GM21515 (cell line): Measurements from ENCODE around the gene IL5.
A peak's percentile ranks its signal among the peaks of the same experiment; 100 is the strongest.

Source experiments
- ATAC-seq: cut with Tn5 transposase; IDR thresholded peaks from one replicate; pipeline ENCODE4 v1.9.1; 2021; ENCODE audit not compliant: unreplicated experiment

IL5 gene

DNA sequence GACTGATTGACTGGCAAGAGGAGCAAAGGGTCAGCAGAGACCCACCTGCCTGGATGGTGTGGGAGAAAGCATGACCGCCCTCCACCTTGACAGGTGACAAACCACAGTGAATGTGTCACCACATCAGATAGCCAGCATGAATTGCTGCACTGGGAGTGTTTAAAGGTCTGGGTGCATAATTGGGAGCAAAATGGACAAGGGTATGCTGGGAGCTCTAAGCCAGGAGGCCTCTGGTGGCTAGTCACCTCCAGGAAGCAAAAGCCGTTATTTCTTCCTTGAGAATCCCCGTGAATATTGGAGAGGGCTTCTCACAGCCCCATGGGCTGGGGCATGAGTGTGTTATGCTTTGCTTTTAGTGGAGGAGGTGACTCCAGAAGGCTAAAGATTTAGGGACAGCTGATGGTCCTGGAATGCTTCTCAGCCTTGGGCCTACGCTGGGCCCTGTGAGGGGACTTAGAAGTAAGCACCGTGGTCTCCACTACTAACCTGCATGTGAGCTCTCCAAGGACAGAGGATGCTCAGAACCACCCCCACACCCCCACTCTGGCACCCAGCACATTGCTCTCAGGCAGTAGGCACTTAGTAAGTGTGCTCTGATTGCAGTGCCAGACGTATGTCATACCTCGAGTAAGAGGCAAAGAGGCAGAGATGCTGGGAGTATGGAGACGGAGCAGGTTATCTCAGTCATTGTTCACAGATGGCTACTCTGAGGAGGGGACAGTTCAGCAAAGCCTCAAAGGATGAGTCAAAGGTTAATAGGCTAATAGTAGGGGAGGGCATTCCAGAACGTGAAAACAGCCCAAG, 43.7 kb downstream of the IL5 start:
- ATAC-seq = no peak

DNA sequence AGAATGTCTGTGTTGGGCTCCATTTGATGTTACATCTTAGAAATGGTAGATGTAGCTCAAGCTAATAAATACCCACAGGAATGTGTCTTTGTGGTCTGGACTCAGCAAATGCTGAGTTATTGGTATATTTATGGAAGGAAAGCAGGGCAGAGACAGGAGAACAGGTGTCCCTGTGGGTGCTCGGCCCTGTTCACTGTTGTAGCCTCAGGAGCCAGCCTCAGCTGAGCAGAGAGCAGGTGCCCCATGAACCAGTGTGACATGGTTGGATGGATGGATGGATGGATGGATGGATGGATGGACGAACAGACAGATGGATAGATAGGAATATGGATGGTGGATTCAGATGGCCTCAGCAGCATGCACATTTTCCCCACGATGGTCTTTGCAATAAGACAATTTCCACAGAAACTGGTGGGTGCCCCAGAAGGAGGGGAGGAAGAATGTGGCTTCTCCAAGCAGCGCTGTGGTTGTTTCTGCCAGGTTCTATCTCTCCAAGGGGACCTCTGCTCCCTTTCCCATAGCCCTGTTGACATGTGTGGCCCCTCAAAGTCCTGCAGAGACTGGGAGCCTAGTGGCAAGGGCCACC, 44.5 kb downstream of the IL5 start:
- ATAC-seq = no peak

- ATAC-seq = no peak
Measured at GRCh38 chr5:132498152-132498551, 45.2 kb downstream of the IL5 start.

DNA sequence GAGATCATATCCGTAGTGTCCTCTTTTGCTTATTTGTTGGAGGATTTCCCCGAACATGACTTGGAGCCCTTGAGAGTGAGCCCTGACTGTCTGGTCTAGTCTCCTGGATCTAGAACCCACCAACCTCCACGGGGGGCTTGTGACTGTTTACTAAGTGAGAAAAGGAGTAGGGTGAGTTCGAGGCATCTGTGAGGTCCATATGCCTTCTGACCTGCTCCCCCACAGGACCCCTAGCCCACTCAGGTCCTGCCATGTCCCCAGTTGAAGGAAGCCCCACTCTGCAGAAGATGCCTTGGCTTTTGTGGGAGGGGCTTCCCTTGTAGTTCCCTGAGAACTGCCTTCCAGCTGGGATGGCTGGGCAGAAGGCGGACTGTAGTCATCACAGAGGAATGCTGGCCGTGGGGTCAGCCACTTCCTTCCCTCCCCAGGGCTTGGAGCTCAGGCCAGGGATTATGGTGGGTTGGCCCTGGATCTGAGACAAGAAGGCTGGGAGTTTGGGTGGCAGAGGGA, 45.8 kb downstream of the IL5 start:
- no peak for ATAC-seq

GRCh38 chr5:132496631-132497487, 46.5 kb downstream of the IL5 start:
- peak; percentile 44 for ATAC-seq

GRCh38 chr5:132496191-132496630, 47.1 kb downstream of the IL5 start:
- peak; percentile 28 for ATAC-seq

DNA sequence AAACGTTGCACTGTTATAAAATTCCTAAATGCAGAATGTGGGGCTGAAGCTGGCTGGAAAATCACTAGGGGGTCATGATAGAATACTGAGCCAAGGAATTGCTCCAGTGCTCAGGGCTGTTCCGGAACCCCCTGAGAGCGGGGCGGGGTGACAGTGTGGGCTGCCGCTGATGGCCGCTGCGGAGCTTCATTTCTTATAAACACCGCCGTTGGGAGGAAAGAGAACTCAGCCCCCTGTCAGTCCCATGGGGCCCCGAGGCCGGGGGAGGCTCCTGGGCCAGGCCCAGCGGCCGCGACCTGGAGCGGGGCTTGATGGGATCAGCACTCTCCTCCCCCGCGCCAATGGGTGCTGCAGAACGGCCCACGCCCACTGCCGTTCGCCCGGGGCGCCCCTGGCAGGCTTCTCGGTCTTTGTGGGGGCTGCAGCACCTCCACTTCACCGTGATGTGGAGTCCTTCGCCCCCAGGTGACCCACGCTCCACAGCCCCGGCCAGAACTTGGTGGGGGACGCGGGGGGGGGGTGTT, 47.6 kb downstream of the IL5 start:
- ATAC-seq = peak; percentile 26

GRCh38 chr5:132493821-132494220, 49.5 kb downstream of the IL5 start:
- no peak for ATAC-seq

DNA sequence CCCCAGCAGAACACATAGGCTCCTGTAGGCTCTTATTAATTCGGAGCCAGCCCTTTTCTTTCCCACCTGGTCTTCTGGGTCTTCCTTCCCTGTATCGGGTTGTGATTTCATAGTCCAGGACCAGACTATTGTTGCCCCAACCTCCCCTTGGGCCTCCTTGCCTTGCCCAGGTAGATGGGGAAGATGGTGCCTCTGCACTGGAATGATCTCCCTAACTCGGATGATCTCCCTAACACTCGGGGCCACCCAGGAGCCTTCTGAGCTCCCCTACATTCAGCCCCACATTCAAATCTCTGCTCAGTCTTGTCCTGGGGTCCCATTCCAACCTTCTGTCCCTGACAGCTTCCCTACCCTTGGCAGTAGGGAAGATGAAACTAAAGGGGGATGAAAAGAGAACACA, 50.1 kb downstream of the IL5 start:
- no peak for ATAC-seq

GRCh38 chr5:132492386-132493125, 50.8 kb downstream of the IL5 start:
- ATAC-seq = no peak
